RPMI7951 (cell line): ENCODE data around the gene HNRNPF. TPM values are rescaled to one million over a fixed set of nuclear protein-coding genes. Genes with fewer than 3 reads are reported as not detected.
"Not testable (repeated sequence)": the region's sequence is repeated elsewhere in the genome, so short reads cannot be mapped to it uniquely, and the experiment has no call there.

ENCODE experiments used
- DNase-seq: peaks from one replicate; pipeline ENCODE4 v3.0.0-alpha.2; 2012; ENCODE audit warnings: low read depth
- total RNA-seq: library from RNA; depleted of rRNA; stranded (reverse); fragments of >200 nt; shearing (Covaris generic); gene quantifications from 2 replicates; pipeline ENCODE4 v1.2.3, GENCODE V29; 2014; rRNA removed

Gene HNRNPF
- total RNA-seq, 1 experiment from 2014 or later, result 196 TPM

- DNase-seq, result no peak
Observed at GRCh38 chr10:43350156-43350555, 58.8 kb downstream of the HNRNPF start.

- peak; percentile 61 for DNase-seq
Observed at GRCh38 chr10:43348511-43349312, 60.3 kb downstream of the HNRNPF start.

- no peak for DNase-seq
Observed at GRCh38 chr10:43347997-43348396, 61.0 kb downstream of the HNRNPF start.

GRCh38 chr10:43344051-43344450 lies 64.9 kb downstream of the HNRNPF start:
- DNase-seq, result peak; percentile 22

GRCh38 chr10:43343126-43343525 lies 65.9 kb downstream of the HNRNPF start:
- no peak for DNase-seq

GRCh38 chr10:43342279-43343125 lies 66.5 kb downstream of the HNRNPF start:
- DNase-seq, result no peak

- no peak for DNase-seq
Observed at GRCh38 chr10:43341450-43341849, 67.5 kb downstream of the HNRNPF start.

- no peak for DNase-seq
Observed at GRCh38 chr10:43340619-43341018, 68.4 kb downstream of the HNRNPF start.

GRCh38 chr10:43340101-43340500 lies 68.9 kb downstream of the HNRNPF start:
- no peak for DNase-seq

- no peak for DNase-seq
Observed at GRCh38 chr10:43339136-43339535, 69.8 kb downstream of the HNRNPF start.

GRCh38 chr10:43338117-43338516 lies 70.9 kb downstream of the HNRNPF start:
- DNase-seq, result no peak

GRCh38 chr10:43337536-43337935 lies 71.5 kb downstream of the HNRNPF start:
- DNase-seq, result not testable (repeated sequence)

- DNase-seq, result no peak
Observed at GRCh38 chr10:43336641-43337318, 72.2 kb downstream of the HNRNPF start.

- no peak for DNase-seq
Observed at GRCh38 chr10:43336061-43336460, 72.9 kb downstream of the HNRNPF start.

Other genes with a start within 250 kb of the HNRNPF start
- gene RASGEF1A, start 142.1 kb downstream of the HNRNPF start, total RNA-seq, result not detected in 2 replicates
- not detected in 2 replicates for gene FXYD4, start 37.5 kb downstream of the HNRNPF start, total RNA-seq
- 6.1 and 6.3 TPM in 2 replicates for gene ZNF487, start 27.9 kb upstream of the HNRNPF start, total RNA-seq
- gene ZNF239, start 165.4 kb upstream of the HNRNPF start, total RNA-seq, result 2.2 and 2.4 TPM in 2 replicates
- 4.1 and 5.2 TPM in 2 replicates for gene ZNF485, start 197.3 kb upstream of the HNRNPF start, total RNA-seq
- gene ZNF32, start 239.7 kb upstream of the HNRNPF start, total RNA-seq, result 21.0 and 23.8 TPM in 2 replicates